DOHH2 (cell line): ENCODE measurements around the gene ZP3.
"Not testable (repeated sequence)": the region's sequence is repeated elsewhere in the genome, so short reads cannot be mapped to it uniquely, and the experiment has no call there.

Source experiments
- EZH2phosphoT487 ChIP-seq: fragments of 200-600 bp; sonication (generic); IDR thresholded peaks from 2 replicates; pipeline ENCODE4 v1.6.1; 2017; ENCODE audit warnings: borderline replicate concordance, mild to moderate bottlenecking, antibody characterized with exemption, low read length, moderate library complexity, mixed read lengths
- TF ChIP-seq, protein P1 (sequence below): fragments of 200-600 bp; sonication (generic); IDR thresholded peaks from one replicate; pipeline ENCODE4 v1.5.1; 2014; ENCODE audit warnings: antibody characterized with exemption, mild to moderate bottlenecking, low read depth, low read length; ENCODE audit not compliant: poor library complexity, severe bottlenecking

DNA sequence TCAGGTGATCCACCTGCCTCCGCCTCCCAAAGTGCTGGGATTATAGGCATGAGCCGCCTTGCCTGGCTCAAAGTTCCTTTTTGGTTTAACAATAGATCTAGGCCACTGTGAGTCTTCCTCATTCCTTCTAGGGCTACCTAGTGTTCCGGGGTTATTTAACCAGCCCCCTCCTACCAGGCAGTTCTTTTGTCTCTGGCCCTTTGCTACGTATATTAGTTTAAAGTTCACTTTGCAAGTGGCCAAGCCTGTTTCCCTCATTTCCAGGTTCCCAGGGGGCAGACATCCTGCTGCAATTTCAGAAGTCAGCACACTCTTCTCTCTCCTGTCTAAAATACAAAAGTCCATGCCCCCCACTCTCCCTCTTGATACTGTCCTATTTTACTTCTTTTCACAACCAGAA, 33.8 kb downstream of the ZP3 start:
- TF ChIP-seq, protein P1, sequence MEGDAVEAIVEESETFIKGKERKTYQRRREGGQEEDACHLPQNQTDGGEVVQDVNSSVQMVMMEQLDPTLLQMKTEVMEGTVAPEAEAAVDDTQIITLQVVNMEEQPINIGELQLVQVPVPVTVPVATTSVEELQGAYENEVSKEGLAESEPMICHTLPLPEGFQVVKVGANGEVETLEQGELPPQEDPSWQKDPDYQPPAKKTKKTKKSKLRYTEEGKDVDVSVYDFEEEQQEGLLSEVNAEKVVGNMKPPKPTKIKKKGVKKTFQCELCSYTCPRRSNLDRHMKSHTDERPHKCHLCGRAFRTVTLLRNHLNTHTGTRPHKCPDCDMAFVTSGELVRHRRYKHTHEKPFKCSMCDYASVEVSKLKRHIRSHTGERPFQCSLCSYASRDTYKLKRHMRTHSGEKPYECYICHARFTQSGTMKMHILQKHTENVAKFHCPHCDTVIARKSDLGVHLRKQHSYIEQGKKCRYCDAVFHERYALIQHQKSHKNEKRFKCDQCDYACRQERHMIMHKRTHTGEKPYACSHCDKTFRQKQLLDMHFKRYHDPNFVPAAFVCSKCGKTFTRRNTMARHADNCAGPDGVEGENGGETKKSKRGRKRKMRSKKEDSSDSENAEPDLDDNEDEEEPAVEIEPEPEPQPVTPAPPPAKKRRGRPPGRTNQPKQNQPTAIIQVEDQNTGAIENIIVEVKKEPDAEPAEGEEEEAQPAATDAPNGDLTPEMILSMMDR: not testable (repeated sequence)
- not testable (repeated sequence) for TF ChIP-seq EZH2phosphoT487
